ENCODE measurements around the gene SPRR5. TPM values are rescaled to one million over a fixed set of nuclear protein-coding genes. Genes with fewer than 3 reads are reported as not detected.
A peak's percentile ranks its signal among the peaks of the same experiment; 100 is the strongest.

Gene SPRR5
- total RNA-seq, 4 donors from 2014 or later, result 41.5 to 137 (median 78.1) TPM

DNA sequence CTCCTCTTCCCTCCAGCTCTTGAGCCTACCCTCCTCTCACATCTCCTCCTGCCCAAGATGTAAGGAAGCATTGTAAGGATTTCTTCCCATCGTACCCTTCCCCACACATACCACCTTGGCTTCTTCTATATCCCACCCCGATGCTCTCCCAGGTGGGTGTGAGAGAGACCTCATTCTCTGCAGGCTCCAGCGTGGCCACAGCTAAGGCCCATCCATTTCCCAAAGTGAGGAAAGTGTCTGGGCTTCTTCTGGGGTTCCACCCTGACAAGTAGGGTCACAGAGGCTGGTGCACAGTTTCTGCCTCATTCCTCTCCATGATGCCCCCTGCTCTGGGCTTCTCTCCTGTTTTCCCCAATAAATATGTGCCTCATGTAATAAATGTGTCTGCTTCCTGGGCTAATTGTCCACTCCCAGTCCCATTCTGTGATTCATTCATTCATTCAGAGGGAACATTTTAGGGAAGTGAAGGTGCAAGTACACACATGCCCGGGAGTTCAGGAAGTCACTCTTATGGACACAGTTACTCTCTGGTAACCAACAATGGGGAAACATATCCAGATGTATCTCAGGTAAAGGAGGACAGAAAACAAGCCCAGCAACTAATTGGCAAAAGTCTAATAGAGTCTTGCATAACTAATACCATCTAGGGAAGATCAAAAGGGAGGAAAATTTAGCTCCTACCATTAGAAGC is 25.3 kb downstream of the SPRR5 start:
- WGBS, 2 donors, result 78 to 89% methylated on average over 4 of the region's 4 CpGs
- TF ChIP-seq POLR2A (IDR thresholded peaks at IDR 0.05), result no peak
- TF ChIP-seq, protein P1, sequence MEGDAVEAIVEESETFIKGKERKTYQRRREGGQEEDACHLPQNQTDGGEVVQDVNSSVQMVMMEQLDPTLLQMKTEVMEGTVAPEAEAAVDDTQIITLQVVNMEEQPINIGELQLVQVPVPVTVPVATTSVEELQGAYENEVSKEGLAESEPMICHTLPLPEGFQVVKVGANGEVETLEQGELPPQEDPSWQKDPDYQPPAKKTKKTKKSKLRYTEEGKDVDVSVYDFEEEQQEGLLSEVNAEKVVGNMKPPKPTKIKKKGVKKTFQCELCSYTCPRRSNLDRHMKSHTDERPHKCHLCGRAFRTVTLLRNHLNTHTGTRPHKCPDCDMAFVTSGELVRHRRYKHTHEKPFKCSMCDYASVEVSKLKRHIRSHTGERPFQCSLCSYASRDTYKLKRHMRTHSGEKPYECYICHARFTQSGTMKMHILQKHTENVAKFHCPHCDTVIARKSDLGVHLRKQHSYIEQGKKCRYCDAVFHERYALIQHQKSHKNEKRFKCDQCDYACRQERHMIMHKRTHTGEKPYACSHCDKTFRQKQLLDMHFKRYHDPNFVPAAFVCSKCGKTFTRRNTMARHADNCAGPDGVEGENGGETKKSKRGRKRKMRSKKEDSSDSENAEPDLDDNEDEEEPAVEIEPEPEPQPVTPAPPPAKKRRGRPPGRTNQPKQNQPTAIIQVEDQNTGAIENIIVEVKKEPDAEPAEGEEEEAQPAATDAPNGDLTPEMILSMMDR (IDR thresholded peaks at IDR 0.05), result no peak
- peak in 1 of 2 donors; percentile 64 for DNase-seq (ENCODE audit: low spot score in 2 of 2)
- intact Hi-C loops (cut with DNase I; ENCODE audit: low total_unique reads), result no loop called here
- no peak overlapping the region for H3K4me3 ChIP-seq (ENCODE audit: low read depth, poor library complexity, severe bottlenecking)

DNA sequence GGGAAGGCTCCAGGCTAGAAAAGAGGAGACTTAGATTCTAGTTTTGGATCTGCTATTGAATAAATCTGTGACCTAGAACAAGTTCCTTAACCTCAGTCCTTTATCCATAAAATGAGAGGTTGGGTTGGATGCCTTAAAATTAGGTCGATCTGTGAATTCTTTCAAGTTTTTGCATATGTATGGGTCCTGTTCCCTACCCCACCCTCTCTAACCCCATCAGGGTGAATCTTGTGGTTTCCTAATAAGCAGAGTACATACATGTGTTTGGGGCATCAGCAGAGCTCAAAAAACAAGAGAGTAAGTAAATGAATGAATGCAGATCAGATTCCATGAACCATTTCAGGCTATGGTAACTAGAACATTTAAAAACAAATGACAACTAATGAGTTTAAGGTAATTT is 29.7 kb downstream of the SPRR5 start:
- TF ChIP-seq, protein P1 (IDR thresholded peaks at IDR 0.05), result no peak
- no peak for TF ChIP-seq POLR2A (IDR thresholded peaks at IDR 0.05)
- intact Hi-C loops (cut with DNase I; ENCODE audit: low total_unique reads), result no loop called here
- H3K4me3 ChIP-seq (ENCODE audit: low read depth, poor library complexity, severe bottlenecking), result no peak overlapping the region
- no peak for DNase-seq (ENCODE audit: low spot score in 2 of 2)
- 63 to 68% methylated on average over 1 of the region's 1 CpG for WGBS, 2 donors

DNA sequence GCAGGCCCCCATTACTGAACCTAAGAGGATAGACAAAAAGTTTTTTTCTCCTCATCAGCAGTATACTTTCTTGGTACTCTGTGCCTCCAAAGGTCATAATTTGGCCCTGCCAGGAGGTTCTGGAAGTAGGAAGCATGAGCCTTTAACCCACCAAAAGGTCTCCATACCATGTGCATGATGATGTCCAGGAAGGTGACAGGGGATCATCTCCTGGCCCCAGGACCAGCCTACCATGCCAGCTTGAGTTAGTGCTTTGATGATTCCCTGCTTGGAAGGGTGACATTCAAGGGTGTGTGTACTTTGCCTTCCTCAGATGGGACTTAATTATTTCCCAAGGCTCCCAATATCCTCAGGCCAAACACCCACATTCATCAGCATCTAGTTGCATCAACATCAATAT is 30.6 kb downstream of the SPRR5 start:
- intact Hi-C loops (cut with DNase I; ENCODE audit: low total_unique reads), result no loop called here
- no peak overlapping the region for H3K4me3 ChIP-seq (ENCODE audit: low read depth, poor library complexity, severe bottlenecking)
- TF ChIP-seq, protein P1 (IDR thresholded peaks at IDR 0.05), result no peak
- no peak for TF ChIP-seq POLR2A (IDR thresholded peaks at IDR 0.05)
- DNase-seq (ENCODE audit: low spot score in 2 of 2), result peak in 1 of 2 donors; percentile 50

- TF ChIP-seq POLR2A (IDR thresholded peaks at IDR 0.05), result no peak
- TF ChIP-seq, protein P1 (IDR thresholded peaks at IDR 0.05), result no peak
- H3K4me3 ChIP-seq (ENCODE audit: low read depth, poor library complexity, severe bottlenecking), result no peak overlapping the region
- DNase-seq (ENCODE audit: low spot score in 2 of 2), result no peak
- WGBS, 2 donors, result 50 to 53% methylated on average over 1 of the region's 1 CpG
- intact Hi-C loops (cut with DNase I; ENCODE audit: low total_unique reads), result no loop called here
Measured at GRCh38 chr1:152980676-152981075, 33.7 kb downstream of the SPRR5 start.

GRCh38 chr1:152981146-152981871 is 34.3 kb downstream of the SPRR5 start:
- 64 to 84% methylated on average over 6 of the region's 6 CpGs for WGBS, 2 donors
- intact Hi-C loops (cut with DNase I; ENCODE audit: low total_unique reads), result no loop called here
- TF ChIP-seq, protein P1 (IDR thresholded peaks at IDR 0.05), result no peak
- TF ChIP-seq POLR2A (IDR thresholded peaks at IDR 0.05), result no peak
- no peak overlapping the region for H3K4me3 ChIP-seq (ENCODE audit: low read depth, poor library complexity, severe bottlenecking)
- DNase-seq (ENCODE audit: low spot score in 2 of 2), result no peak
